ENCODE results near the gene CCDC194. TPM values are rescaled to one million over a fixed set of nuclear protein-coding genes. Genes with fewer than 3 reads are reported as not detected.
"Not testable (repeated sequence)": the region's sequence is repeated elsewhere in the genome, so short reads cannot be mapped to it uniquely, and the experiment has no call there.

CCDC194 gene
- total RNA-seq, 3 donors from 2014 or later, result 0.64 to 0.66 TPM; not detected in 1

DNA sequence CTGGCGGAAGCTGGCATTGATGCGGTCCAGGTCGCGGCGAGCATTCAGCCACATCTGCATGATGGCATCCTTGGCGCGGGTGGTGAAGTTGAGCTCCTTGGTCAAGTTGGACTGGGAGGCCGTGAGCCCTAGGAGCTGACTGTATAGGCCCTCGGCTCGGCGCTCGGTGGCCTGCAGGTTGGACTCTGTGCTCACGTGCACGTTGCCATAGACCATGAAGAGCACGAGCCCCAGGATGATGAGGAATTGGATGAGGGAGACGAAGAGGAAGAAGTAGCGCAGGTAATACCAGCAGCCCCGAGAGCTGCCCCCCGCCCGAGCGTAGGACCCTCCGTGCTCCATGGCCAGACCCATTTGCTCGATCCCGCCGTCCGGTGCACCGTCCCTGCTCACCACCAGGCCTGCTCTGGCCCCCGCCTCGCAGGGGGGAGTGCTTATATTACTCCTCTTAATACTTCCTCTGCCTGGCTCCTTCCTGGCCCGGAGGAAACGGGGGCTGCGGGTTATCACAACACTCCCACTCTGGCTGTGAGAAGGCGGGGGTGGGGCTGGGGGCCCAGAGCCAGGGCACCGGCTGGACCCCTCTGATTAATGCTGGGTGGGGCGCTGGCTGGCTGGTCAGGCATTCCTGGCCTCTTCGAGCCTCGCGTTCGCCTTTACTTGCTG is 16.9 kb downstream of the CCDC194 start, which contains the start of gene PLVAP:
Gene PLVAP, minus strand, starts transcription at position 408 of the 666 bp plus-strand sequence. Its CDS starts 54 bp downstream, at position 354.
- Histone ChIP-seq H3K27me3 (no peaks in the 10 kb centered on the region), H3K4me1 (no peaks in the 10 kb centered on the region), H3K36me3 (no peaks in the 10 kb centered on the region), H3K4me3 (peak within 1 kb of the TSS; percentile 30 to 51 (median 32)), H3K9me3 (no peaks in the 10 kb centered on the region), H3K27ac (peak within 1 kb of the TSS in 1 of 2 donors; percentile 48)
- intact Hi-C loops (cut with DNase I; ENCODE audit: low total_unique reads), result no loop called here
- TF ChIP-seq POLR2AphosphoS5 (IDR thresholded peaks at IDR 0.05) (no peak), POLR2A (IDR thresholded peaks at IDR 0.05) (no peak)
- TF ChIP-seq, protein P1, sequence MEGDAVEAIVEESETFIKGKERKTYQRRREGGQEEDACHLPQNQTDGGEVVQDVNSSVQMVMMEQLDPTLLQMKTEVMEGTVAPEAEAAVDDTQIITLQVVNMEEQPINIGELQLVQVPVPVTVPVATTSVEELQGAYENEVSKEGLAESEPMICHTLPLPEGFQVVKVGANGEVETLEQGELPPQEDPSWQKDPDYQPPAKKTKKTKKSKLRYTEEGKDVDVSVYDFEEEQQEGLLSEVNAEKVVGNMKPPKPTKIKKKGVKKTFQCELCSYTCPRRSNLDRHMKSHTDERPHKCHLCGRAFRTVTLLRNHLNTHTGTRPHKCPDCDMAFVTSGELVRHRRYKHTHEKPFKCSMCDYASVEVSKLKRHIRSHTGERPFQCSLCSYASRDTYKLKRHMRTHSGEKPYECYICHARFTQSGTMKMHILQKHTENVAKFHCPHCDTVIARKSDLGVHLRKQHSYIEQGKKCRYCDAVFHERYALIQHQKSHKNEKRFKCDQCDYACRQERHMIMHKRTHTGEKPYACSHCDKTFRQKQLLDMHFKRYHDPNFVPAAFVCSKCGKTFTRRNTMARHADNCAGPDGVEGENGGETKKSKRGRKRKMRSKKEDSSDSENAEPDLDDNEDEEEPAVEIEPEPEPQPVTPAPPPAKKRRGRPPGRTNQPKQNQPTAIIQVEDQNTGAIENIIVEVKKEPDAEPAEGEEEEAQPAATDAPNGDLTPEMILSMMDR (IDR thresholded peaks at IDR 0.05), result no peak
- DNase-seq (ENCODE audit: low spot score in 2 of 2), result no peak

DNA sequence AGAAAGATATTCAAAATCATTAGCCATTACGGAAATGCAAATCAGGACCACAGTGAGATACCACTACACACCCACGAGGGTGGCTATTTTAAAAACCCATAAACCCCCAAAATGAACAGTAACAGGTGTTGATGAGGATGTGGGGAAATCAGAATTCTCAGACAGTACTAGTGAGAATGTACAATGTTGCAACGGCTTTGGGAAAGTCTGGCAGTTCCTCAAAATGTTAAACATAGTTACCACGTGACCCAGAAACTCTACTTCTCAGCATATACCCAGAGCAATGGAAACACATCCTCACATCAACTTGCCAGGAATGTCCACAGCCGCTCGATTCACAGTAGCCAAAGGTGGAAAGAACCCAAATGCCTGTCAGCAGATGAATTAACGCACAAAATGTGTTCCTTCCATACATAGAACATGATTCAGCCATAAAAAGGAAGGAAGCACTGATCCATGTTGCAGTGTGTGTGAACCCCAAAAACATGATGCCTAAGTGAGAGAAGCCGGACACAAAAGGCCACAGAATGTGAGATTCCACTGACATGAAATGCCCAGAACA is 23.9 kb downstream of the CCDC194 start:
- Histone ChIP-seq H3K27ac (no peak overlapping the region), H3K9me3 (no peaks in the 10 kb centered on the region), H3K4me3 (no peak overlapping the region), H3K27me3 (no peaks in the 10 kb centered on the region), H3K36me3 (no peaks in the 10 kb centered on the region), H3K4me1 (no peaks in the 10 kb centered on the region)
- intact Hi-C loops (cut with DNase I; ENCODE audit: low total_unique reads), result no loop called here
- DNase-seq (ENCODE audit: low spot score in 2 of 2), result no peak
- TF ChIP-seq POLR2A (IDR thresholded peaks at IDR 0.05) (no peak), POLR2AphosphoS5 (IDR thresholded peaks at IDR 0.05) (no peak)
- TF ChIP-seq, protein P1 (IDR thresholded peaks at IDR 0.05), result no peak

DNA sequence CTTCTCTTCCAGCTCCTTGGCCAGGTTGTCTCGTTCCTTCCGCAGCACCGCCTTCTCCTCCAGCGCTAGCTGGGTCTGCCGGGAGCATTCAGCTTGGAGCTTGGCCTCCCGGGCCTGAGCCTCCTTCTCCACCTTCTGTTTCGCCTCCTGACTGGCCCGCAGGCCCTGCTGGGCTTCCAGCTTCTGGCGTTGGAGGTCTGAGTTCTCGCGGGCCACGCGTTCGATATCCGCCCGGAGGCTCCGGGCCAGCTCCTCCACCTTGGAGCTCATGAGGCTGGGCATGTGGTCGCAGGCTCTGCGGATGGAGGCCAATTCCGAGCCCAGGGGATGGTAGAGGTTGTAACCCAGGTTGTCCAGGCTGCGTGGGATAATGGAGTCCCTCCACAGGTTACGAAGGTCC is 28.6 kb downstream of the CCDC194 start:
- intact Hi-C loops (cut with DNase I; ENCODE audit: low total_unique reads), result no loop called here
- Histone ChIP-seq H3K36me3 (no peaks in the 10 kb centered on the region), H3K4me3 (no peak overlapping the region), H3K27me3 (no peaks in the 10 kb centered on the region), H3K27ac (no peak overlapping the region), H3K4me1 (no peaks in the 10 kb centered on the region), H3K9me3 (no peaks in the 10 kb centered on the region)
- DNase-seq (ENCODE audit: low spot score in 2 of 2), result no peak
- TF ChIP-seq, protein P1 (IDR thresholded peaks at IDR 0.05), result no peak
- TF ChIP-seq POLR2AphosphoS5 (IDR thresholded peaks at IDR 0.05), result no peak
- TF ChIP-seq POLR2A (IDR thresholded peaks at IDR 0.05), result no peak

DNA sequence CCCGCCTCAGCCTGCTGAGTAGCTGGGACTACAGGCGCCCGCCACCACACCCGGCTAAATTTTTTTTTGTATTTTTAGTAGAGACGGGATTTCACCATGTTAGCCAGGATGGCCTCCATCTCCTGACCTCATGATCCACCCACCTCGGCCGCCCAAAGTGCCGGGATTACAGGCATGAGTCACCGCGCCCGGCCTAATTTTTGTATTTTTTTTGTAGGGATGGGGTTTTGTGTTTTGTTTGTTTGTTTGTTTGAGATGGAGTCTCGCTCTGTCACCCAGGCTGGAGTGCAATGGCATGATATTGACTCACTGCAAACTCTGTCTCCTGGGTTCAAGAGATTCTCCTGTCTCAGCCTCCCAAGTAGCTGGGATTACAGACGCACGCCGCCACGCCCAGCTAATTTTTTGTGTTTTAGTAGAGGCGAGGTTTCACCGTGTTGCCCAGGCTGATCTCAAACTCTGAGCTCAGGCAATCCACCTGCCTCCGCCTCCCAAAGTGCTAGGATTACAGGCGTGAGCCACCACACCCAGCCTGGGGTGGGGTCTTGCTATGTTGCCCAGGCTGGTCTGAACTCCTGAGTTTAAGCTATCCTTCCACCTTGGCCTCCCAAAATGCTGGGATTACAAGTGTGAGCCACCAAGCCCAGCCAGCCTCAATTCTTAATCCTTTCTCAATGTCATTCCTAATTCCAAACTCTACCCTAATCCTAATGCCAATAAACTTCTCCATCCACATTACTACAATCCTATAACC is 30.0 kb downstream of the CCDC194 start:
- H3K27me3 ChIP-seq; intact Hi-C loops (cut with DNase I; ENCODE audit: low total_unique reads); H3K9me3 ChIP-seq; H3K4me3 ChIP-seq; H3K36me3 ChIP-seq; H3K4me1 ChIP-seq; H3K27ac ChIP-seq; DNase-seq (ENCODE audit: low spot score in 2 of 2): not testable (repeated sequence)

DNA sequence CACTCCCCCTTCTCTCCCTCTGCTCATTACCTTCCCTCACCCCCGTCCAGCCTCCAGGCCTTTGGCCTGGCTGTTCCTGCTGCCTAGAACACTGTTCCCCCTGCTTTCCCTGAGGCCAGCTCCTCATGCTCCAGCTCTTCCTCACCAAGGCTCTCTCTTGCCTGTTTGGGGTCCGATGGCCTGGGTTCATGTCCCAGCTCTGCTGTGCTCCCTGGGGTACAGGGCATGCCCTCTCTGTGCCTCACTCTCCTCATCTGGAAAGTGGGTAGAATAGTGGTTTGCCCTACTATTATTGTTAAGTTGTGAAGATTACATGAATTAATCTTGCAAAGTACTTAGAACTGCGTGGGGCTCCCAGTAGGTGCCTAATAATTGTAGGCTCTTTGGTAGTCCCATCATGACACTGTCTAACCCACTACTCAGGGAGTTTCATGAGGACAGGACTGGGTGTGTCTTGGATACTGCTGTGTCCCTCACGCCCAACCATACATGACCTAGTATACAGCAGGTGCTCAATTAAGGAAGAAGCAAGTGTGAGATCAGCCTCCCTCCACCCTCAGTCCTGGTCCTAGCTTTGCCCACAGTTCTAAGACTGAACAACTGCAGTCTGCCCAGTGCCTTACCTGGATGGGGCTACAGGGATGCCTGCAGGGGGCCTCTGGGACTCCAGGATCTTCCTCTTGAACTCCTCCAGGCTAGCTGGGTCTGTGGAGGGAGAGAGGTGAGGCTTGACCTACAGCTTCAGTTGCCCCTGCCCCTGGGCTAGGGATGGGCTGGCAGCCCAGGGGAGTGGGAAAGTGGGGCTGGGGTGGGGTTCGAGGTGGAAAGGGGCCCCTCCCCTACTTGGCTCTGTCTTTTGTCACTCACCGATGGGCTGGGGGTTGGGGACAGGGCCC is 33.8 kb downstream of the CCDC194 start:
- H3K36me3 ChIP-seq, result no peaks in the 10 kb centered on the region
- H3K4me3 ChIP-seq, result no peak overlapping the region
- H3K27me3 ChIP-seq, result no peaks in the 10 kb centered on the region
- H3K4me1 ChIP-seq, result no peaks in the 10 kb centered on the region
- no peaks in the 10 kb centered on the region for H3K9me3 ChIP-seq
- TF ChIP-seq POLR2AphosphoS5 (IDR thresholded peaks at IDR 0.05) (no peak), POLR2A (IDR thresholded peaks at IDR 0.05) (no peak)
- TF ChIP-seq, protein P1 (IDR thresholded peaks at IDR 0.05), result no peak
- DNase-seq (ENCODE audit: low spot score in 2 of 2), result no peak
- intact Hi-C loops (cut with DNase I; ENCODE audit: low total_unique reads), result no loop called here
- H3K27ac ChIP-seq, result no peak overlapping the region
